HG02840 (cell line): ENCODE results near the gene ORM2.
"Not testable (repeated sequence)": the region's sequence is repeated elsewhere in the genome, so short reads cannot be mapped to it uniquely, and the experiment has no call there.

Experiments
- ATAC-seq: cut with Tn5 transposase; IDR thresholded peaks from one replicate; pipeline ENCODE4 v1.9.1; 2021; ENCODE audit warnings: mild to moderate bottlenecking, moderate library complexity, moderate number of reproducible peaks; ENCODE audit not compliant: unreplicated experiment, low FRiP score

The ORM2 gene

DNA sequence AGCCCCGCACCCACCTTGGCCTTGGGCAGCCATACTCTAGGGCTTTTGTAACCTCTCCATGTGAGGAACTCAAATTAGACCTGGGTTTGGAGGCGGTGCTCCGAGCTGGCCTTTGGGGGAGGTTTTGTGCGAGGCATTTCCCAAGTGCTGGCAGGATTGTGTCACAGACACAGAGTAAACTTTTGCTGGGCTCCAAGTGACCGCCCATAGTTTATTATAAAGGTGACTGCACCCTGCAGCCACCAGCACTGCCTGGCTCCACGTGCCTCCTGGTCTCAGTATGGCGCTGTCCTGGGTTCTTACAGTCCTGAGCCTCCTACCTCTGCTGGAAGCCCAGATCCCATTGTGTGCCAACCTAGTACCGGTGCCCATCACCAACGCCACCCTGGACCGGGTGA is at the start of gene ORM2:
Gene ORM2 (plus strand): TSS at position 245 of the 398 bp plus-strand sequence. CDS start 36 bp downstream, at position 281.
- ATAC-seq = not testable (repeated sequence)

GRCh38 chr9:114280636-114281472 is 48.8 kb upstream of the ORM2 start:
- no peak for ATAC-seq

DNA sequence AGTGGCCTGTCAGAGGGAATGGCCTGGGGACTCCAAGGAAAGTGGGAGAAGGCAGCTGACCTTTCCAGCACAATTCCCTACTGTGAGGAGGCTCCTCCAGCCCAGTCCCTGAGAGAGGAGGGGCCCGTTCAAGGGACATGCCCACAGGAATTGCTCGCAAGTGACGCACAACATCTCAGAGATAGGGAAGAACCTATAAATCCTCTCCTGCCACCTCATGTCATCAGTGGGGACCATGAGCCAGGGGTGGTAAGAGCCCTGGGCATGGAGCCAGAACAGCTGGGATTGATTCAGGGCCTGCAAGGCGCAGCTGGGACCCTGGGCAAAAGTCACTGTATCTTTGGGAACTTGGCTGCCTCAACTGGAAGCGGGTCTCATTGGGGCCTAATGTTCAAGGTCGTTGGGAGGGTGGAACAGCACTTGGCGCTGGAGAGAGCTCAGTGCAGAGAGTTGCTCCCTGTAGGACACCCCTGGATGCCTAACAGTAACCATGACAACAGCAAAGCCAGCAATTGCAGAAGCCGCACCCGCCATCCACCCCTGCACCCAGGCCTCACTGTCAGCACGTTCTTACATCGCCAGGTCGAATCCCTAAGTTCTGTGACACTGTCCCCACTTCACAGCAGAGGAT is 48.1 kb upstream of the ORM2 start:
- no peak for ATAC-seq

- no peak for ATAC-seq
These were observed 47.6 kb upstream of the ORM2 start for GRCh38 chr9:114282104-114282485.

GRCh38 chr9:114282507-114282906 is 47.2 kb upstream of the ORM2 start:
- no peak for ATAC-seq

DNA sequence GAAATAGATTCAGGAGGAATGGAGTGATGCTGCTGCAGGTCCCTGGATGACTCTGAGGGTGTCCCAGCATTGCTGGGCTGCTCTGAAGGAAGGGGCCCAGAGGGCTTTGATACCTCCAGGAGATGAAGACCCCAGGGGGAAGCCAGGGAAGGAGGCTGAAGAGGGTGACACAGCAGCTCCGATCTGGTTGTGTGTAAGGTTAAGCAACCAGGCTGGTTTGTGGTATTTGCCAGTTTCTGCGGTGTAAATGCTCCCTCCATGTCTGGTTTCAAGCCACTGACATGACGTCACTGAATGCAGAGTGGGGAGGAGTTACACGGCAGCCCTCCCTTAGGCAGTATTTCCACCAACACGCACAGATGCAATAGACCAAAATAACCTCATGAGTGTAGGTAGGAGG is 46.7 kb upstream of the ORM2 start:
- no peak for ATAC-seq

DNA sequence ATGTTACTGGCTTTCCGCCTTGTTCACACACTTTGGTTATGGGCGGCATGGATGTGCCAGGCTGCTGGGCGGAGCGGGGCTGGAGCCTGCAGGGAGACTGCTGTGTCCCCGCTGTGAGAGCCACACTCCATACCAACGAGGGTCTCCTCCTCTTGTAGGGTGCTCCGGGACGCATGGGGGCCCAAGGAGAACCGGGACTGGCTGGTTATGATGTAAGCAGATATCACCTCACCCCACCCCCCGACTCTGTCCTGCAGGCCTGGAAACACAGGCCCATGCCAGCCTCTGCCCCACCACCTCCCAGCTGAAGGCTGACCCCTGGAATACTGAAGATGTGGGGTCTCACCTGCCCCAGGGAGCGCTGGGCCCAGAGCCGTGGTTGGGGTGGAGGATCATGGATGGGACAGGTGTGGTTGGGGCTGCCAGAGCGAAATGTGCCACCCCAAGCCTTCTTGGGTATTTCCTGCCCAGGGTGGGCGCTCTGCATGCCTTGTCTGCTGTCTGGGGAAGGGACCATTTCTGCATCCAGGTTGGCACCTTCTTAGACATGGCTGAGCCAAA is 46.0 kb upstream of the ORM2 start:
- ATAC-seq = no peak

GRCh38 chr9:114284316-114285060 is 45.2 kb upstream of the ORM2 start:
- no peak for ATAC-seq

DNA sequence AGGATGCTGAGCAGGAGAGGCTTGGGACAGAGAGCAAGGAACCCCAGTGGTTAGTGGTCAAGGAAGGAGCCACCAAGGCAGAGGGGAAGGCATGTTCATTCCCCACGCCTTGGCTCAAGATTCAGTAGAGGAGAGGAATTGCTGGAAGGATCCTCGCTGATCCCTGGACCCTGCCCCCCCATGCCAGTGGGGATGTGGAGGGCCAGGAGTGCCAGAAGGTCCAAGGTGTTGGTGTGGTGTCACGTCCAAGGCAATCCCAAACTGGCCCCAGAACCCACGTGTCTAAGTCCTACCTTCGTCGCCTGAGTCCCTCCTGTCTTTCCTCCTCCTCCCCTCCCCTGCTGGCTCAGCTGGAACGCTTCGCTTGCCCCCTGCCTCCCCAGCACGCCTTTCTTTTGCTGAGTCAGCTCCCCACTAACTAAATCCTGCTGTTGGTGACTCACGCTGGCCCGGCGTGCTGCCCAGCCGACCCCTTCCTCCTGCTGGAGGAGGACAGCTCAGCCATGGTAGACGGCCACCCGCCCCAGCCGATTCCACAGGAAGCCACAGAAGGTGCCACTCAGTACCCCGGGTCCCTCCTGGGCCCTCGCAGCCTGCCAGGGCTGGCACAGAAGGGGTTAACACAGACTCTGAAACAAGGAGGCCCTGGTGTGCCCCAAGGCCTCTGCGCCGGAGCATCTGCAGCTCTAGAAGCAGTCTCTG is 44.4 kb upstream of the ORM2 start:
- no peak for ATAC-seq

GRCh38 chr9:114286146-114286679 is 43.5 kb upstream of the ORM2 start:
- no peak for ATAC-seq

DNA sequence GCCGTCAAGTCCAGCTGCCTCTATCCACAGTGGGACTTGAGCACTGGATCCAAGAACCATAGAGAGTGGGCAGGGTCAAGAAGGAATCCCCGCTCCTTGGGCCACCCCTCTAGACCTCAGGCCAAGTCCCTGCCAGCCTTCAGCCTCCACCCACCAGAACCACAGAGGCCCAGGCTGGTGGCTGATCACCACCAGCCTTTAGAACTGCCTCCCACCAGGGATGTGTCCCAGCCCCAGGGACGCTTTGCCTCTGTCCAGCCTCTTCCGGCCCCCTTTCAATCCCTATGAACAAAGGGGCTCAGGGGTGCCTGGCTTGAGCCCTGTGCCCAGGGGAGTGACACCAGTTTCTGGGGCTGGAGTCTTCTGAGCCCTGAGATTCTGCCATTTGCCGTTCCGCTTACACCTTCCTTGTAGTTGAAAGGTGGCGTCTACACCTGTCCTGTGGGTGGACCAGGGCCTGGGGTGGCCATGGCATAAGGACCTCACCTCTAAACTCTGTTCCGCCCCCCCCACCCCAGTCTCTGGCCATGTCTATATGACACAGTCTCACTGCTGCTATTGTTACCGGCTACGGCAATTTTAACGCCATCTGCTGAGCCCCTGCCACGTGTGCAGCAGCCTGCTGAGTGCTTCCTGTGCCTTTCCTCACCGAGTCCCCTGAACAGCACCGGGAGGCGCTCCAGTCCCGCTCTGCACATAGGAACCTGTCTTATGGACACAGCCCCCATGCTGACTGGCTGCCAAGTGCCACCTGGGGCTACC is 42.5 kb upstream of the ORM2 start:
- ATAC-seq = no peak

GRCh38 chr9:114287763-114288192 is 41.9 kb upstream of the ORM2 start:
- ATAC-seq = no peak

DNA sequence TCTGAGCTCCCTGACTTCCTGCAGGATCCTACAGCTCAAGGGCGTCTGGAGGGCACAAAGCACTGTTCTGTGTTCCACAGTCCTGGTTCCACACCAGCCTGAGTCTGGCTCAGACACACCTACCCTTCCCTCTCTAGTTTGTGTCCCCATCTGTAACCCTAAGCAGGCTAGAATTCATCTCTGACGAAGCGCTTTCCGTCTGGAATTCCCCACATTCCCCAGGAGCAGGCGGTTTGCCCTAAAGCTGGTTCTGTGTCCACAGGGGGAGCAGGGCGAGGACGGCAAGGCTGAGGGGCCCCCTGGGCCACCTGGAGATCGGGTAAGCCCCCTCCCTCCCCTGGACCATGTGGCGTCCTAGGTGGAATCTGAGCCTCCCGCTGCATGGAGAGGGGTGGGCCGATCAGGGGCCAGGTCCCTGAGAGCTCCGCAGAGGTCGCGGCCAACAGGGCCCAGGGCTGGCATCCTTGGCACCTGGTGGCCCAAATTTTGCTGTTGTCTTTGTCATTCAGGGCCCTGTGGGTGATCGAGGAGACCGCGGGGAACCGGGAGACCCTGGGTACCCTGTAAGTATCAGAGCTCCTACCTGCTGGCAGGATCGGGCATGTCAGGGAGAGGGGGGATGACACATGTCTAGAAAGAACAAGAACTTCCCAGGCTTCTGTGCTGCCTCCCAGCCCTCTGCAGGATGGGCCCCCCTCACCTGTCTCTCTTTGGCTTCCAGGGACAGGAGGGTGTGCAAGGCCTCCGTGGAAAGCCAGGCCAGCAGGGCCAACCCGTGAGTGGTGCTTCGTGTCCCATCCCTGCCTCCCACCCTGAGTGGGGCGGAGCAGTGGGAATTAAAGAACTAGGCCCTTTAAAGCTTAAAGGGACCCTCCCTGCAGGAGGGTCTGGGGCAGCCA is 41.2 kb upstream of the ORM2 start:
- ATAC-seq = no peak

GRCh38 chr9:114289106-114289505 is 40.6 kb upstream of the ORM2 start:
- ATAC-seq = no peak

DNA sequence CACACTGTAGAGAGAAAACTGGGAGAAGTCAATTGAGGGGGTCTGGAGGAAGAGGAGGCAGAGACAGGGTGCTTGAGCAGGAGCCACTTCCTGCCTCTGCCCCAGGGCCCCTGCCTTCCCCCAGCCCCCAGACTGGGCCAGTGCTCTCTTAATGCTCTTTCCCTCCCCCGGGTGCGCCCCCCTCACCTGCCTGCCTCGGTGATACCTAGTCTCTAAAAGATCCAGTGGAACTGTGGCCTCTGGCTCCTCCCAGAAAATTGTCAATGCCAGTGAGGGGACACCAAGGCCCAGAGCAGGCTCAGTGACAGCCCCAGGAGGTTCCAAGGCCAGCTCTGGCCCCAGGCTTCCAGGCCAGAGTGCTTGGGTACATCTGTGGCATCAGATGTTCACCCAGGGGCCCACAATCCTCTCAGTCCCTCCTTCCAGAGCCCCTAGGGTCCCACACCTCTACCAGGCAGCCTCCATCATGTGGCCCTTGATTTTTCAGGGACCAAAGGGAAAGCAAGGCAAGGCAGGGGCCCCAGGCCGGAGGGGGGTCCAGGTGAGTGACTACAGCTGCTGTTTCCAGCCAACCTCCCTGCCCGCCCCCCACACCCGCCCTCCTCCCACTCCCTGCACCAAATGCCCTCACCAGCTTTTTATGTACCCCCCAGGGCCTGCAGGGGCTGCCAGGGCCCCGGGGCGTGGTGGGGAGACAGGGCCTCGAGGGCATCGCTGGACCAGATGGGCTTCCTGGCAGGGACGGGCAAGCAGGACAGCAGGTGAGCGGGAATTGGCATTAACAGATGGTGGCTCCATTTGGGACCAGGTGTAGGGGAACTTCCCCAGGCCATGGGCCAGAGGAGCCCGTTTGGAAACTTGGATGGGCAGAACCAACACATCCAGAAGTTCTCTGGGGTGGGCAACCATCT is 39.8 kb upstream of the ORM2 start:
- no peak for ATAC-seq

- no peak for ATAC-seq
These were observed 39.1 kb upstream of the ORM2 start for GRCh38 chr9:114290561-114290986.

GRCh38 chr9:114291064-114291474 is 38.6 kb upstream of the ORM2 start:
- no peak for ATAC-seq
